SK-N-SH (cell line): ENCODE data around the gene SFRP2. TPM values are rescaled to one million over a fixed set of nuclear protein-coding genes. Genes with fewer than 3 reads are reported as not detected.

Experiments used
- CTCF ChIA-PET: fragments of 300-600, 350-600 bp; formaldehyde crosslinking; extraction: SDS; loops from one replicate; lab custom pipeline; 2021; lab: Yijun Ruan, JAX
- POLR2A ChIA-PET: fragments of 350-600 bp; sonication (Branson Sonifier 250); formaldehyde crosslinking; extraction: SDS; loops from one replicate; lab custom pipeline; 2020; ENCODE audit warnings: antibody characterized with exemption, inconsistent platforms; lab: Yijun Ruan, JAX
- DNase-seq: peaks from one replicate; pipeline ENCODE4 v3.0.0; 2012
- H2AFZ ChIP-seq: fragments of 200-600 bp; sonication (generic); 2 replicates; pipeline ENCODE4 v1.8.1; 2016; ENCODE audit warnings: antibody characterized with exemption, mild to moderate bottlenecking, low read depth
- H3F3A ChIP-seq: fragments of 200-600 bp; sonication (generic); replicated peaks from 2 replicates; pipeline ENCODE3; 2016; ENCODE audit warnings: antibody characterized with exemption, mild to moderate bottlenecking; ENCODE audit not compliant: insufficient read depth
- H3K27ac ChIP-seq, 2 experiments: fragments of 200-500 bp in 1 of 2; fragments of 200-600 bp in 1 of 2; sonication (Bioruptor generic) in 1 of 2; sonication (generic), shearing (Covaris generic) in 1 of 2; 2 replicates each; pipeline versions ENCODE4 v1.5.1 to v1.6.1; 2014 to 2016; ENCODE audit warnings: low read depth in 2 of 2, inconsistent platforms in 1 of 2, low read length in 1 of 2, mild to moderate bottlenecking in 1 of 2, mixed read lengths in 1 of 2
- H3K27me3 ChIP-seq: fragments of 200-600 bp; sonication (generic), shearing (Covaris generic); 2 replicates; pipeline ENCODE4 v1.6.1; 2016; ENCODE audit warnings: mixed run types; ENCODE audit not compliant: insufficient read depth
- H3K36me3 ChIP-seq, 2 experiments: fragments of 200-500 bp in 1 of 2; fragments of 200-600 bp in 1 of 2; sonication (Bioruptor generic) in 1 of 2; sonication (generic) in 1 of 2; replicated peaks in 1 of 2; 2 replicates each; pipeline versions ENCODE3 to v1.5.1; 2014 to 2016; ENCODE audit warnings: low read length in 1 of 2, mild to moderate bottlenecking in 1 of 2; ENCODE audit not compliant: insufficient read depth in 2 of 2, control insufficient read depth in 1 of 2
- H3K4me1 ChIP-seq, 2 experiments: fragments of 200-500 bp in 1 of 2; fragments of 200-600 bp in 1 of 2; sonication (Bioruptor generic) in 1 of 2; sonication (generic), shearing (Covaris generic) in 1 of 2; 2 replicates each; pipeline versions ENCODE4 v1.5.1 to v1.6.1; 2014 to 2016; ENCODE audit warnings: low read depth in 1 of 2, low read length in 1 of 2, mixed run types in 1 of 2; ENCODE audit not compliant: insufficient read depth in 2 of 2, control insufficient read depth in 1 of 2
- H3K4me2 ChIP-seq: fragments of 200-600 bp; sonication (generic), shearing (Covaris generic); 2 replicates; pipeline ENCODE4 v1.6.1; 2017; ENCODE audit warnings: mixed run types
- H3K4me3 ChIP-seq, 2 experiments: fragments of 200-500 bp in 1 of 2; fragments of 200-600 bp in 1 of 2; sonication (Bioruptor generic) in 1 of 2; sonication (generic), shearing (Covaris generic) in 1 of 2; 2 replicates each; pipeline versions ENCODE4 v1.5.1 to v1.8.1; 2014 to 2016; ENCODE audit warnings: low read depth in 2 of 2, inconsistent platforms in 1 of 2, low read length in 1 of 2, mild to moderate bottlenecking in 1 of 2, mixed read lengths in 1 of 2, moderate library complexity in 1 of 2
- H3K79me2 ChIP-seq: fragments of 200-600 bp; sonication (generic); 2 replicates; pipeline ENCODE4 v1.8.1; 2017; ENCODE audit warnings: mild to moderate bottlenecking; ENCODE audit not compliant: insufficient read depth
- H3K9ac ChIP-seq: fragments of 200-600 bp; sonication (generic); 2 replicates; pipeline ENCODE4 v1.6.1; 2017; ENCODE audit warnings: mixed run types
- H3K9me2 ChIP-seq: fragments of 200-600 bp; sonication (generic); 2 replicates; pipeline ENCODE4 v1.6.1; 2017; ENCODE audit warnings: mixed run types
- H3K9me3 ChIP-seq: fragments of 200-600 bp; sonication (generic); 2 replicates; pipeline ENCODE4 v1.6.1; 2017; ENCODE audit warnings: mixed run types, mild to moderate bottlenecking, moderate library complexity
- H4K20me1 ChIP-seq: fragments of 200-600 bp; sonication (generic); 2 replicates; pipeline ENCODE4 v1.6.1; 2017; ENCODE audit warnings: mild to moderate bottlenecking, mixed run types; ENCODE audit not compliant: insufficient read depth
- CHD2 ChIP-seq: fragments of 150-350 bp; IDR thresholded peaks from 2 replicates; pipeline ENCODE4 v1.6.1; 2018; ENCODE audit warnings: low read length; ENCODE audit not compliant: partially characterized antibody
- FOSL2 ChIP-seq: IDR thresholded peaks from 2 replicates; pipeline ENCODE4 v1.4.0; 2012; ENCODE audit warnings: low read depth, mild to moderate bottlenecking, moderate library complexity, borderline replicate concordance
- GATA2 ChIP-seq: sonication (generic); formaldehyde crosslinking; IDR thresholded peaks from 2 replicates; pipeline ENCODE4 v1.5.0; 2020; ENCODE audit warnings: mild to moderate bottlenecking, missing genetic modification reagents
- MXI1 ChIP-seq: IDR thresholded peaks from 2 replicates; pipeline ENCODE4 v1.6.1; 2012; ENCODE audit warnings: mild to moderate bottlenecking, low read depth, low read length, improper control_type of control experiment
- POLR2AphosphoS5 ChIP-seq: IDR thresholded peaks from 2 replicates; pipeline ENCODE4 v1.6.1; 2012; ENCODE audit warnings: low read depth, low read length
- RAD21 ChIP-seq: IDR thresholded peaks from 2 replicates; pipeline ENCODE4 v1.6.1; 2012; ENCODE audit warnings: mild to moderate bottlenecking, low read length
- RFX5 ChIP-seq: IDR thresholded peaks from 2 replicates; pipeline ENCODE4 v1.6.1; 2012; ENCODE audit warnings: mild to moderate bottlenecking, improper control_type of control experiment, low read length
- RXRA ChIP-seq: IDR thresholded peaks from 2 replicates; pipeline ENCODE4 v1.4.0; 2012; ENCODE audit warnings: low read depth, mild to moderate bottlenecking, borderline replicate concordance
- WGBS: methylation state at CpG from one replicate; pipeline ENCODE4 v1.1.6; 2017; ENCODE audit warnings: low lambda C conversion rate; 5-methylcytosine and 5-hydroxymethylcytosine counted together
- polyA plus RNA-seq, 3 experiments: library from polyadenylated mRNA; depleted of rRNA; stranded (reverse); fragments of >200 nt; gene quantifications; 2 replicates each; pipeline ENCODE4 v1.2.3, GENCODE V29; 2012
- TF ChIP-seq, protein P1 (sequence below): fragments of 200-600 bp; sonication (generic); IDR thresholded peaks from 2 replicates; pipeline ENCODE4 v1.6.1; 2017; ENCODE audit warnings: antibody characterized with exemption, mild to moderate bottlenecking, moderate library complexity
- TF ChIP-seq, protein P2 (sequence below): IDR thresholded peaks from 2 replicates; pipeline ENCODE4 v1.4.0; 2012; ENCODE audit warnings: low read depth, borderline replicate concordance
- TF ChIP-seq, protein P3 (sequence below): IDR thresholded peaks from 2 replicates; pipeline ENCODE4; 2012

SFRP2 gene
- polyA plus RNA-seq, 1 of the 3 experiments (the other 2 are of a cell fraction) = not detected

DNA sequence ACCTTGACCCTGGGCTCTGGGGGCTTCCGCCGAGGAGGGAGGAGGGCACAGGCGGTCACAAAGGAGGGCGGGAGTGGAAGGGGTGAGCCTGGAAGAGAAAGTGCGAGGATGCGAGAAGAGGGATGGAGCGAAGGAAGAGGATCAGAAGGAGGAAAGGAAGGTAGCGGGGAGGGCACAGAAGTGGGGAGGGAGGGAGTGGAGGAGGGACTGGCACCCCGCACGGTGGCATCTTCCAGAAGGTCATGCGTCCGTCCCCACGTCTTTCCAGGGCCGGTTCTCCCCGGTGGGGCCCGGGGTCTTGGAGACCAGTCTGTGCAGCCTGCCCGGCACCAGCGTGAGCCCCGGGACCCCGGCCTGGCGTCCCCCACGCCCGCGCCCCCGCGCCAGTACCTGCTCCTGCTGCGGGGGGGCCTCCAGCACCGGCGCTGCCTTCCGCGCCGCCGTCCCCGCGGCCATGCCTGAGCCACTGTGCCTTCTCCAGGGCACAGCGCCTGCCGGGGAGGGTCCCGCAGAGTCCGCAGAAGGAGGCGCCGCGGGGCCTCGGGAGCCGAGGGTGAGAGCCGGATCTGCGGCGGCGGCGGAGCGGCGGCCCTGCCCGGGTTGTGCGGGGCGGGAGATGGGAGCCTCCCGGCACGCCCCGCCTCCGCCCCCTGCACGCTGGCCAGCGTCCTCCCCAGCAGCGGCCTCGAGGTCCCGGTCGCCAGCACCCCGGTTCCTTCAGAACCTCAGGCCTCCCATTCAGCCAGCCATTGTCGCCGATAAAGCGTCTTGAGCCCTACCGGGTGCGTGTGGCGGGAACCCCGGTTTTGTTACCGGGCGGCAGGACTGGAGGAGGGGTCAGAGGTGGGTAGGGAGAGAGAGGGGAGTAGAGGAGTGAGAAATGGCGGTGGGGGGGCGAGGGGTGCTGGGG, 29.2 kb downstream of the SFRP2 start, which contains the start of gene RNF175:
Gene RNF175 (minus strand): TSS at position 618 of the 910 bp plus-strand sequence. CDS start 162 bp downstream, at position 456.
- Histone ChIP-seq H3K9ac (no peak within 1 kb of the TSS), H3K9me2 (no peaks in the 10 kb centered on the region), H3F3A (no peaks in the 10 kb centered on the region), H3K27me3 (peaks cover 14% of the 10 kb centered on the region), H3K9me3 (no peaks in the 10 kb centered on the region), H3K79me2 (no peaks in the 10 kb centered on the region)
- WGBS = 15% methylated on average over 57 of the region's 76 CpGs
- TF ChIP-seq, protein P1, sequence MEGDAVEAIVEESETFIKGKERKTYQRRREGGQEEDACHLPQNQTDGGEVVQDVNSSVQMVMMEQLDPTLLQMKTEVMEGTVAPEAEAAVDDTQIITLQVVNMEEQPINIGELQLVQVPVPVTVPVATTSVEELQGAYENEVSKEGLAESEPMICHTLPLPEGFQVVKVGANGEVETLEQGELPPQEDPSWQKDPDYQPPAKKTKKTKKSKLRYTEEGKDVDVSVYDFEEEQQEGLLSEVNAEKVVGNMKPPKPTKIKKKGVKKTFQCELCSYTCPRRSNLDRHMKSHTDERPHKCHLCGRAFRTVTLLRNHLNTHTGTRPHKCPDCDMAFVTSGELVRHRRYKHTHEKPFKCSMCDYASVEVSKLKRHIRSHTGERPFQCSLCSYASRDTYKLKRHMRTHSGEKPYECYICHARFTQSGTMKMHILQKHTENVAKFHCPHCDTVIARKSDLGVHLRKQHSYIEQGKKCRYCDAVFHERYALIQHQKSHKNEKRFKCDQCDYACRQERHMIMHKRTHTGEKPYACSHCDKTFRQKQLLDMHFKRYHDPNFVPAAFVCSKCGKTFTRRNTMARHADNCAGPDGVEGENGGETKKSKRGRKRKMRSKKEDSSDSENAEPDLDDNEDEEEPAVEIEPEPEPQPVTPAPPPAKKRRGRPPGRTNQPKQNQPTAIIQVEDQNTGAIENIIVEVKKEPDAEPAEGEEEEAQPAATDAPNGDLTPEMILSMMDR = no peak
- no peak for TF ChIP-seq RFX5
- TF ChIP-seq MXI1 = no peak
- TF ChIP-seq, all 33 proteins: peak for 0
- Histone ChIP-seq H2AFZ (peak within 1 kb of the TSS; percentile 70; the same call in 1 of the 2 replicates), H3K36me3 (no peaks in the 10 kb centered on the region), H3K4me3 (peak within 1 kb of the TSS; percentile 55 to 57), H3K4me1 (peaks cover 0 to 12% of the 10 kb centered on the region in 2 experiments; a peak in 1 of 4 replicates), H3K27ac (no peak within 1 kb of the TSS; a peak in 1 of 4 replicates), H4K20me1 (no peaks in the 10 kb centered on the region), H3K4me2 (peak within 1 kb of the TSS; percentile 79)
- DNase-seq = peak; percentile 90
- ChIA-PET CTCF (interaction anchor here (2.2 kb wide), 1 partner anchor 9 kb away, joined by 9 read pairs; no protein-coding TSS in a partner anchor), POLR2A (no interaction called here)

DNA sequence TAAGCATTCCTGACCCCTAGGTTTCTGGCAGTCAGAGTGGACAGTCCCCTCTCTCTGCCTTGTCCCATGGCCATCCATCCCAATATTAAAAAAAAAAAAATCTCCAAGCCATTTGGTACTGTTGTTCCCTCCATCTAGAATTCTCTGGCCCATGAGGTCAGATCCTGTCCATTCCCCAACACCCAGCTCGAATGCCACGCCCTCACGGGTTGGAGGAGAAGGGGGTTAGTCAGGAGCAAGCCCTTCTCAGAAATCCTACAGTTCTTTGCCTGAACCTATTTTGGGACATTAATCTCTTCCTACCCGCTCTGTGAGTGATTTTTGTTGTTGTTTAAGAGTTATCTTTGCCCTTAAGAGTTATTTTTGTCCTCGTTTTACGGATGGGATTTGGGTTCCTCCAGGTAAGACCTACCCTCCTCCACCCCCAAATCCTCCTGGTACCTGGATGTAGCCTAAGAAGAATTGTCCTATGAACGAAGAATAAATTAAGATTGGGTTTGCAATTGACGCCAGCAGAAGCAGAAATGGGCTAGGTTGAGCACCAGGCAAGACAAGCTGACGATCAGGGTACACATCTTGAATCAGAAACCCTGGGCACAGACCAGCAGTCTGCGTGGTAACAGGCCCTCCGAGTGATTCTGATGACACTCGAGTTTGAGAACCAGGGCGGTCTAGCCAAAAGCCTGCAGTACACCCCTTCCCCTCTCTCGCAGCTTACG, 30.0 kb downstream of the SFRP2 start:
- ChIA-PET POLR2A (no interaction called here), CTCF (interaction anchor here (1.2 to 2.2 kb wide), 2 partner anchors 8 to 631 kb away, joined by 3 to 9 read pairs; no protein-coding TSS in a partner anchor)
- Histone ChIP-seq H3K36me3 (no peaks in the 10 kb centered on the region), H3K4me3 (peak overlapping the region in 1 of 2 experiments; percentile 55; a peak in 1 of 4 replicates), H3F3A (no peaks in the 10 kb centered on the region), H3K9me2 (no peaks in the 10 kb centered on the region), H3K9ac (no peak overlapping the region), H3K4me1 (peaks cover 0 to 12% of the 10 kb centered on the region in 2 experiments; a peak in 1 of 4 replicates), H2AFZ (no peak overlapping the region), H3K79me2 (no peaks in the 10 kb centered on the region), H3K4me2 (peak overlapping the region; percentile 79; the same call in 1 of the 2 replicates), H3K27me3 (peaks cover 14% of the 10 kb centered on the region), H4K20me1 (no peaks in the 10 kb centered on the region), H3K9me3 (no peaks in the 10 kb centered on the region), H3K27ac (no peak overlapping the region)
- no peak for TF ChIP-seq CHD2
- DNase-seq = no peak
- 81% methylated on average over 15 of the region's 15 CpGs for WGBS

DNA sequence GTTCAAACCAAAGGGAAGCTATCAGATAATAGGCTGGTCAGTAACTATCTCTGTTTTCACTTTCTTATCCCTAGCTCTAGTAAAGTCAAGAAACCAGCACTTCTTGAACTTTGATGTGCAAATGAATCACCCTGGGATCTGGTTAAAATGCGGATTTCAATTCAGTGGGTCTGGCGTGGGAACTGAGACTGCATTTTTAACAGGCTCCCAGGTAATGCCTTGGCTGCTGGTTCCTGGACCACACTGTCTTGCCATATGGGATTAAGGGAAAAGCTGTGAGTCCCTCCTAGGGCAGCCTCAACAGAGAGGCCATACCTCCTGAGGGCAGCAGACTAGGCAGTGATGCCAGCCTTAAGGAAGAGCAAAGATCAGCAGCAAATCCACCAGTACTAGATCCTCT, 30.7 kb downstream of the SFRP2 start:
- Histone ChIP-seq H3K27ac (no peak overlapping the region), H3K9ac (no peak overlapping the region), H3K79me2 (no peaks in the 10 kb centered on the region), H3K36me3 (no peaks in the 10 kb centered on the region), H3F3A (no peaks in the 10 kb centered on the region), H3K4me1 (peaks cover 0 to 12% of the 10 kb centered on the region in 2 experiments; a peak in 1 of 4 replicates), H3K4me2 (no peak overlapping the region), H4K20me1 (no peaks in the 10 kb centered on the region), H3K9me2 (no peaks in the 10 kb centered on the region), H3K9me3 (no peaks in the 10 kb centered on the region), H3K4me3 (no peak overlapping the region), H2AFZ (no peak overlapping the region), H3K27me3 (peaks cover 14% of the 10 kb centered on the region)
- ChIA-PET CTCF (interaction anchor here (1.2 to 2.2 kb wide), 2 partner anchors 8 to 630 kb away, joined by 3 to 9 read pairs; no protein-coding TSS in a partner anchor), POLR2A (no interaction called here)
- no peak for DNase-seq
- WGBS = 100% methylated on average over 2 of the region's 2 CpGs
- TF ChIP-seq FOSL2 = no peak
- TF ChIP-seq POLR2AphosphoS5 = no peak
- no peak for TF ChIP-seq RAD21
- TF ChIP-seq GATA2 (CRISPR knock-in tag) = no peak
- TF ChIP-seq, protein P2, sequence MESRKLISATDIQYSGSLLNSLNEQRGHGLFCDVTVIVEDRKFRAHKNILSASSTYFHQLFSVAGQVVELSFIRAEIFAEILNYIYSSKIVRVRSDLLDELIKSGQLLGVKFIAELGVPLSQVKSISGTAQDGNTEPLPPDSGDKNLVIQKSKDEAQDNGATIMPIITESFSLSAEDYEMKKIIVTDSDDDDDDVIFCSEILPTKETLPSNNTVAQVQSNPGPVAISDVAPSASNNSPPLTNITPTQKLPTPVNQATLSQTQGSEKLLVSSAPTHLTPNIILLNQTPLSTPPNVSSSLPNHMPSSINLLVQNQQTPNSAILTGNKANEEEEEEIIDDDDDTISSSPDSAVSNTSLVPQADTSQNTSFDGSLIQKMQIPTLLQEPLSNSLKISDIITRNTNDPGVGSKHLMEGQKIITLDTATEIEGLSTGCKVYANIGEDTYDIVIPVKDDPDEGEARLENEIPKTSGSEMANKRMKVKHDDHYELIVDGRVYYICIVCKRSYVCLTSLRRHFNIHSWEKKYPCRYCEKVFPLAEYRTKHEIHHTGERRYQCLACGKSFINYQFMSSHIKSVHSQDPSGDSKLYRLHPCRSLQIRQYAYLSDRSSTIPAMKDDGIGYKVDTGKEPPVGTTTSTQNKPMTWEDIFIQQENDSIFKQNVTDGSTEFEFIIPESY = no peak
- TF ChIP-seq RXRA = no peak
- TF ChIP-seq, protein P3, sequence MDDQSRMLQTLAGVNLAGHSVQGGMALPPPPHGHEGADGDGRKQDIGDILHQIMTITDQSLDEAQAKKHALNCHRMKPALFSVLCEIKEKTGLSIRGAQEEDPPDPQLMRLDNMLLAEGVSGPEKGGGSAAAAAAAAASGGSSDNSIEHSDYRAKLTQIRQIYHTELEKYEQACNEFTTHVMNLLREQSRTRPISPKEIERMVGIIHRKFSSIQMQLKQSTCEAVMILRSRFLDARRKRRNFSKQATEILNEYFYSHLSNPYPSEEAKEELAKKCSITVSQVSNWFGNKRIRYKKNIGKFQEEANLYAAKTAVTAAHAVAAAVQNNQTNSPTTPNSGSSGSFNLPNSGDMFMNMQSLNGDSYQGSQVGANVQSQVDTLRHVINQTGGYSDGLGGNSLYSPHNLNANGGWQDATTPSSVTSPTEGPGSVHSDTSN = no peak
